ENCODE results near the gene TBC1D3L.
"Not testable (repeated sequence)": the region's sequence is repeated elsewhere in the genome, so short reads cannot be mapped to it uniquely, and the experiment has no call there.

Gene TBC1D3L

GRCh38 chr17:37988960-37989359 is at the start of gene TBC1D3L:
TSS of gene TBC1D3L (minus strand) at chr17:37989060. CDS start at chr17:37987520, 1,540 bp downstream.
- not testable (repeated sequence) for DNase-seq (ENCODE audit: low read depth)

DNA sequence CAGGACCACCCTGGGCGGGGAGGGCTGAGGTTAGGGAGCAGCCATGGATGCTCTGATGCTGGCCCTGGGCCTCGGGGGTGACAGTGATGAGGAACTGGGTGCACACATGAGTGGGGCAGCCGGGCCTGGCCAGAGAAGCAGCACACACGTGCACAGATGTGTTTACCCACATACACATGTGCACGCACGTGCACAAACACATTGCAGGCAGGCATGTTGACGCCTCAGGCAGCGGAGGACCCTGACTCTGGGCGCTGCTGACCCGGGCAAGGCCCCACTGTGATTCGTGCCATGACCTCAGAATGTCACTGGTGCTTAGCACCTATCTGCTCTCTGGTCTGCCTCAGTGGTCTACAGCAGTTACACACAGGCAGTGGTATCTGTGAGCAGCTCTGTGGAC is 14.8 kb upstream of the TBC1D3L start, which contains the start of gene TBC1D3D:
Gene TBC1D3D (plus strand): TSS at position 301 of the 400 bp plus-strand sequence. CDS start 1,585 bp downstream, outside the sequence.
- DNase-seq (ENCODE audit: low read depth): not testable (repeated sequence)
